Gastrocnemius medialis (tissue), 4 donors: ENCODE results near the gene N4BP2L1.

ENCODE experiments used
- CTCF ChIP-seq, 5 experiments: fragments of 450-650 bp in 3 of 5; fragments of 200-600 bp in 2 of 5; sonication (generic) in 2 of 5; IDR thresholded peaks in 4 of 5; conservative IDR thresholded peaks in 1 of 5; 1 replicate in 4 of 5; 2 replicates in 1 of 5; pipeline ENCODE4 v1.5.1; 2016 to 2019; ENCODE audit warnings: antibody characterized with exemption in 5 of 5, mild to moderate bottlenecking in 3 of 5, moderate library complexity in 3 of 5
- POLR2A ChIP-seq, 2 donors: fragments of 450-650 bp; IDR thresholded peaks; one replicate each; pipeline ENCODE4 v1.6.1; 2017; ENCODE audit warnings: antibody characterized with exemption in 2 of 2, mild to moderate bottlenecking in 2 of 2, moderate library complexity in 2 of 2

DNA sequence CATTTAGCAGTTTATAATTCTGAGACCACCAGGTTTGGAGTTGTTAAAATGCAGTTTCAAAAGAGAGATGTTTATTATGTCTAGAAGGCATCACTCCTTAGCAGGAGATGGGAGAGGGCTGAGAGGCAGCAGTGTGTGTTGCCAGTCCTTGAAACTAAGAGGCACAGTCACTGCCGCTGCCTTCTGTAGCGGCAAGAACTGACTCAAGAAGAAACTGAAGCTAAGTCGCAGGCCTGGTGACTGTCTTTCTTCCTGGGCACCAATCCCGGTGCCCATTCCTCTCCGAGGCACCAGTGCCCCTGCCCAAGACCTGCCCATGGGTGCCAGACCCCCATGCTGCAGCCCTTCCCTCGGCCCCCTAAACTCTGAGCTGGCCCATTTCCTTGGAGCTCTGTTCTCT, 20.1 kb downstream of the N4BP2L1 start:
- TF ChIP-seq CTCF (IDR thresholded peaks at IDR 0.05 in 4 of 5, conservative IDR thresholded peaks at IDR 0.05 in 1 of 5) (no peak), POLR2A (IDR thresholded peaks at IDR 0.05) (no peak)
